GM18873 (cell line): Measurements from ENCODE around the gene RSRP1.

Source experiments
- ATAC-seq: cut with Tn5 transposase; IDR thresholded peaks from one replicate; pipeline ENCODE4 v1.9.1; 2021; ENCODE audit warnings: mild to moderate bottlenecking, moderate library complexity, moderate number of reproducible peaks; ENCODE audit not compliant: unreplicated experiment, low FRiP score

RSRP1 gene

DNA sequence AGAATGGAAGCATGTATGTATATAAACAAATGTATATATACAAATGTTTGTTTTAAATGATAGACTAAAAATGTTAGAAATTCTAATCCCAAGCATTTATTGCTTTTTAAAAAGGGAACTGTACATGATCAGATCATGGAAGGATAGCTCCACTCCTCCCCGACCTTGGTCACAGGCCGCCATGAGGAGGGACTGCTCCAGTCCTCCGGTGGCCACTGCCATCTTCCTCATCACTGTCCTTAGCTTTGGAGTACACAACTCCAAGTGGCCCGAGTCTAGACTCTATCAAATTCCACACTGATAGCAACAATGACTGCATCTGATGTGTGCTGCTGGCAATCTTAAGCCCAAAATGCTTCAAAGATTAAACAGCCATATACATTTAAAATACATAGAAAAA is 24.6 kb downstream of the RSRP1 start:
- no peak for ATAC-seq

- no peak for ATAC-seq
These were observed 26.6 kb downstream of the RSRP1 start for GRCh38 chr1:25220666-25221065.

GRCh38 chr1:25219661-25220251 is 27.5 kb downstream of the RSRP1 start:
- no peak for ATAC-seq

DNA sequence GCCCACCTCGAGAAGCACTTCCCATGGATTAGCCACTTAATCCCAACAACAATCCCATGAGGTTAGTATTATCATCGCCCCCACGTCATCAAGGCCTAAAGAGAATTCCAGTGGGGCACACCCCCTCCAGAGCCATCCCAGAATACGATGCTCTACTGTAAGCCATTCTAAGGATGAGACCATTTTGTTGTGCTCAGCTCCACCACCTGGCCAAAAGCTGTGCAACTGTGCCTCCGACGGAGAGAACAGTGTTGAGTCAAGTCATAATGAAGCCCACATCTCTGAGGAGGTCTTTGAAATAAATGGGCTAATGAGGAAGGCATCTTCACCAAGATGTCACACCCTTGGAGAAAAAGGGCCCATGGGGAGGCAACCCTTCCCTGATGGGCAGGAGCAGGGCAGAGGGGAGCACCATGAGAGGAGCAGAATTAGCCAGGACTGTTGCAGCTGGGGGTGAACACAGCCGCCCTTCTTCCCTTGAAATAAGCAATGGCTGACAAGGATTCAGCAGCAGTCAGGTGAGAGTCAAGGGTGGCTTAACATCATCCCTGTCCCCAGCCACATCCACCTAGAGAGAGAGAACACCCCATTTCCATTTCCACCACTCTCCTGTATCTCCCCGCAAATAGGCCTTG is 29.5 kb downstream of the RSRP1 start:
- no peak for ATAC-seq

DNA sequence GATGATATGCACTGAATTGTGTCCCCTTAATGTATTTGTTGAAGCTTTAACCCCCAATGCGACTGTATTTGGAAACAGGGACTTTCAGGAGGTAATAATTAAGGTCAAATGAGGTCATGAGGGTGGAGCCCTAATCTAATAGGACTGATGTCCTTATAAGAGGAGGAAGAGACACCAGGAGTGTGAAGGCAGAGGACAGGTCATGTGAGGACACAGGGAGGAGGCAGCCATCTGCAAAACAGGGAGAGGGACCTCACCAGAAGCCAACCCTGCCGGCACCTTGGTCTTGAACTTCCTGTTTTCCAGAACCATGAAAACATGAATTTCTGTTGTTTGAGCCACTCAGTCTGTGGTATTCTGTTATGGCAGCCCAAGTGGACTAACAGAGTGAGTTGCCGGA is 30.2 kb downstream of the RSRP1 start:
- ATAC-seq, result no peak

- no peak for ATAC-seq
These were observed 31.1 kb downstream of the RSRP1 start for GRCh38 chr1:25216123-25216522.

DNA sequence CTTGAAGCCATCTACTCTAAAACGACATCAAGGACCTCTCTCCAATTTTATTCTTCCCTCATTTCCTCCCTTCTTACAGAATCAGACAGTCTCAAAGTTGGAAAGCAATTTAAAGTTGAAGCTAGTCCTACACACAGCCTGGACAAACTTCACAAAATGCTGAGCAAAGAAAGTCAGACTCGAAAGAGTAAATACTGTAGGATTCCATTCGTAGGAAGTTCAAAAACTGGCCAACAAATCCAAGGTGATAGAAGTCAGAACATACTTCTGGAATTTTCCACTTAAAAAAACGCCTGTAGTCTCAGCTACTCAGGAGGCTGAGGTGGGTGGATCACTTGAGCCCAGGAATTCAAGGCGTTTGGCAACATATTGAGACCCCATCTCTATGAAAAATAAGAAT is 34.5 kb downstream of the RSRP1 start:
- no peak for ATAC-seq

- ATAC-seq, result no peak
These were observed 36.5 kb downstream of the RSRP1 start for GRCh38 chr1:25210728-25211127.

- no peak for ATAC-seq
These were observed 37.7 kb downstream of the RSRP1 start for GRCh38 chr1:25209516-25209915.

- no peak for ATAC-seq
These were observed 38.6 kb downstream of the RSRP1 start for GRCh38 chr1:25208561-25209222.

- no peak for ATAC-seq
These were observed 39.2 kb downstream of the RSRP1 start for GRCh38 chr1:25208092-25208491.

- ATAC-seq, result no peak
These were observed 41.1 kb downstream of the RSRP1 start for GRCh38 chr1:25206201-25206600.

GRCh38 chr1:25205786-25206185 is 41.5 kb downstream of the RSRP1 start:
- ATAC-seq, result no peak

DNA sequence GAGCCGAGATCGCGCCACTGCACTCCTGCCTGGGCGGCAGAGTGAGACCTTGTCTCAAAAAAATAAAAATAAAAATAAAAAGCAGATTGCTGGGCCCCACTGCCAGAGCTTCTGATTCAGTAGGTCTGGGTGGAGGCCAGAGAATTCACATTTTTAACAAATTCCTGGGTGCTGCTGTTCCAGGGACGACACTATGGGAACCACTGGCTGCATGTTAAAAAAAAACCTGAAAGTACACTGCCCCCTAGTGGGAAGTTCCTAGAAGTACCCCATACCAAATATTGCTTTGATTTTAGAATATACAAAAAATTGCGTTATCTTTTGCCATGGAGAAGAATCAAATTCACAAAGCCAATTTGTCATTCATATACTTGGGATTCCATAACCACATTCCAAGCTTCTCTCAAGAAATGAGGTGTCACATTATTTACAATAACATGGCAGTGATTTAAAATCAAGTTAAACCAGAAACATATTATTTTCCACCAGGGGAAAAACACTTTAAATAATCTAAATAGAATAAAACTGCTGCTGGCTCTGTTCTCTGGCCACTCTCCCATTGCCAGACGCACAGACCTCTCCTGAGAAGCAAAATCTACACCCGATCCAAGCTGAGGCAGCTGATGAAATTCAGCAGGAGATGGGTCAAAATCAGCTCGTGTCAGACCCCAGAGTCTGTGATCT is 42.3 kb downstream of the RSRP1 start:
- no peak for ATAC-seq

DNA sequence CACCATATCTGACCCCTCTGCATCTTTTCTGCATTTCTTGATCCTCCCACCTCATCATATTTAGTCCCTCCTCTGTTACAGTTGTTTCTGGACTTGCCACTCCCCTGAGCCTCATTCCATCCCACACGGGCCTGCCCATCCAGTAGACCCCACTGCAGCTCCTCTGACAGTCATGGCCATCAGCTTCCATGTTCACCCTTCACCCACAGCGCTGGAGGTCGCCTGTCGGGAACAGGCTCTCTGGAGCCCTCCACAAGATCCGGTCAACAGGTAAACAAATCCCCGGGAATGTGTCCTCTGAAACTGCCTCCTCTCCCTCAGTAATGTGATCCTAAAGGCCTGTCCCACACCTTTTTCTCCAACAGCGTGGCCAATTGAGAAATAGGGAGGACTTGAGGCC is 46.2 kb downstream of the RSRP1 start:
- no peak for ATAC-seq

DNA sequence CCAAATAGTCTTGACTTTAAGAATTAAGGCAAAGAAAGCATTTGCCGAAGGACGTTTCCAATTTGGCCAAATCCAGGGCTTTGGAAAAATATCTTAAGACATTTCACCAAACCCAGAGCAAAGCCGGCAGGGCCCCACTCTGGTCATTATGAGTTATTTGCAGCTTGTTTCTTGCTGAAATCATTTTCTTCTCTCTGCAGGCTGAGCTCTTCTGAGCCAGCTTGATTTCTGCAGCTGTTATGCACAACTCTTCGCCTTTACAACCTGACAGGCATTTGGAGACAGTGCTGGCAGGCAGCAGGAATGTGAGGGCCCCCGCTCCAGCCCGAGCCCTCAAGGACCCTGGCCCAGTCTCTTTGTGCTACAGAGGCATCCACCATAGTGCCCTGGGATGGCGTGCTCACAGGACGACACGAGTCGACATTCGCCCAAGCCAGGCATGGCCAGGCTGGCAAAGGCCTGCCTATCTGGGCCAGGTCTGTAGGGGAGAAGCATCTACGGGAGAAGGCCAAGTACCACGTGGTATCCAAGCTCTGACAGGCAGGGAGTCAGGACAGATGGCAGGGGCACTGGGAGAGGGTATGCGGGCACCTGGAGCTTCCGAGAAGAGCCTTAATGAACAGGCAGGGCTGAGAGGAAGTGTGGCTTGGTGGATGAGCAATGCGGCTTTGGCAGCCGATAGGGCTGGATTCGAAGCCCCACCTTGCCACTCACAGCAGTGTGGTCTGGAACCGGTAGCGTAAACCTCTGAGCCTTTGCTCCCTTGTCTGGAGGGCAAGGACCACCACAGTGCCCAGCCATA is 47.2 kb downstream of the RSRP1 start:
- ATAC-seq, result no peak

DNA sequence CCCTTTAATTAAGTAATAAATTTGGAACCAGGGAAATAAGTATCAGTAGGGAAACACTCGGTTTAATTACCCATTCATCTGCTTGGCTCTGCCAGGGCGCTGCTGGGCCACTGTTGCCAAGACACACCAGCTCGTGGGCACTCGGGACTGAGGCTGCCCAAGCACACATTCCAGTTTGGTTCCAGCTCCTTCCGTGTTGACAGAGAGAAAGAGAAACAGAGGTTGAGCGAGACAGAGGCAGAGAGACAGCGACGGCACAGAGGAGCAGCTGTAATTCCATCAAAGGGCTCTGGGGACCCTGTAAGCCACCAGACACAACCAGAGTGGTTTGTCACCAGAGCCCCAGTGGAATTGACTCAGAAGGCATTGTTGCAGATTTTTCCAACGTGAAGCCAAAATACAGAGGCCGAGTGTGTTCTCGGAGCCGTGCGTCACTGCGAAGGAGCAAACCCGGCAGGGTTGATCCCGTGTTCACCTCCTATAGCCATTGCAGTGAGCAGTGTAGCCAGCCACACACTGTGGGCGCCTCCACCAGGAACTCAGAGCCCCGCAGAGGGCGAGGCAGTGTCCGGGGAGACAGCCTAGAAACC is 48.5 kb downstream of the RSRP1 start:
- ATAC-seq, result no peak

- no peak for ATAC-seq
These were observed 49.1 kb downstream of the RSRP1 start for GRCh38 chr1:25197982-25198662.

DNA sequence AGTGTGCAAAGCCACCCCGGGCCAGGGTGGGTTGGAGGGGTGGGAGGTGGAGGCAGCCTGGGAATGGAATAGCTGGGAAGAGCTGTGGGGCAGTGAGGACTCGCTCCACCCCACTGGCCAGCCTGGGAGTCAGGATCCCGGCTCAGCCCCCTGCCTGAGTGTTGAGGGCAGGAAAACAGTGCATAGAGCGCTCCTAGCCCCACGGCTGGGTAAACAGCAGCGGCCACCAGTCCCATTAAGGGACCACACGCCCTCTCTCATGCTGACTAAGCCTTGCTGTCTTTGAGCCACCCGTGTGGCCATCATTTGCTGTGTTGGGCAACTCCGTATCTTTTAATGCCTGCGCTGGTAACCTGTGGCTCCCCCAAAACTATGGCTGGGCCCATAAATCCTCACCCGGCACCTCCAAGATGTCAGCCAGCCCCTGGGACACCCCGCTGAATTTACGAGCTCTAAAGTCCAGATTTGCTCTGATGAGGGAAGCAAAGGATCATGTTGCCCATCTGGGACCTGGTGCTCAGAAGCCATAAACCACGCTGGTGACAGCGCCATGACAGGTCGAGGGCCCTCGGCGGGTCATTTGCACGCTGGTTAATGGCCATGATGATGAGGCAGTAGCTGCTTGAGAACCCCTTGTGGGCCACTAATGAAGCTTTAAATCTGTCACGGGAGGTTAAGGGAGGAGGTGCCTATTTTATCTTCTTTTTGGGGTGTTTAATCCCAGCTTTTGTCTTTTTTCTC is 49.8 kb downstream of the RSRP1 start:
- ATAC-seq, result no peak
